OCI-LY1 (cell line): ENCODE measurements around the gene MOB2.

Experiments
- H2AFZ ChIP-seq: fragments of 200-600 bp; sonication (generic), shearing (Covaris generic); 2 replicates; pipeline ENCODE4 v1.6.0; 2014; ENCODE audit warnings: antibody characterized with exemption, mild to moderate bottlenecking, low read length
- H3F3A ChIP-seq: fragments of 200-600 bp; sonication (generic), shearing (Covaris generic); 2 replicates; pipeline ENCODE4 v1.6.0; 2014; ENCODE audit warnings: mild to moderate bottlenecking, antibody characterized with exemption, low read length, moderate library complexity; ENCODE audit not compliant: insufficient read depth
- H3K27ac ChIP-seq: fragments of 200-600 bp; sonication (generic); 2 replicates; pipeline ENCODE4 v1.5.1; 2014; ENCODE audit warnings: low read length, mixed run types, mild to moderate bottlenecking, low read depth; ENCODE audit not compliant: poor library complexity, severe bottlenecking
- H3K27me3 ChIP-seq: fragments of 200-600 bp; sonication (generic); 2 replicates; pipeline ENCODE4 v1.6.0; 2014; ENCODE audit warnings: antibody characterized with exemption, mild to moderate bottlenecking, low read length, moderate library complexity; ENCODE audit not compliant: insufficient read depth
- H3K36me3 ChIP-seq: fragments of 200-600 bp; sonication (generic); 2 replicates; pipeline ENCODE4 v1.6.1; 2014; ENCODE audit warnings: mild to moderate bottlenecking, antibody characterized with exemption, low read length, moderate library complexity, mixed read lengths; ENCODE audit not compliant: insufficient read depth
- H3K4me1 ChIP-seq: fragments of 200-600 bp; sonication (generic); 2 replicates; pipeline ENCODE4 v1.5.1; 2014; ENCODE audit warnings: mild to moderate bottlenecking, low read length, moderate library complexity; ENCODE audit not compliant: insufficient read depth, severe bottlenecking
- H3K4me2 ChIP-seq: fragments of 200-600 bp; sonication (generic), shearing (Covaris generic); 2 replicates; pipeline ENCODE4 v1.6.1; 2014; ENCODE audit warnings: low read length
- H3K4me3 ChIP-seq: fragments of 200-600 bp; sonication (generic); 2 replicates; pipeline ENCODE4 v1.5.1; 2014; ENCODE audit warnings: low read length, low read depth, mild to moderate bottlenecking, mixed read lengths; ENCODE audit not compliant: poor library complexity, severe bottlenecking
- H3K79me2 ChIP-seq: fragments of 200-600 bp; shearing (Covaris generic); 2 replicates; pipeline ENCODE4 v1.6.1; 2016; ENCODE audit warnings: mixed run types, low read length, mixed read lengths; ENCODE audit not compliant: insufficient read depth
- H3K9ac ChIP-seq: fragments of 200-600 bp; sonication (generic), shearing (Covaris generic); 2 replicates; pipeline ENCODE4 v1.6.1; 2014; ENCODE audit warnings: mild to moderate bottlenecking, low read length, mixed read lengths
- H3K9me2 ChIP-seq: fragments of 200-600 bp; sonication (generic), shearing (Covaris generic); 2 replicates; pipeline ENCODE4 v1.6.1; 2014; ENCODE audit warnings: low read depth, mild to moderate bottlenecking, low read length, mixed read lengths
- H3K9me3 ChIP-seq: fragments of 200-600 bp; shearing (Covaris generic); 2 replicates; pipeline ENCODE4 v1.6.1; 2014; ENCODE audit warnings: low read length, mixed read lengths
- H4K20me1 ChIP-seq: fragments of 200-600 bp; sonication (generic), shearing (Covaris generic); 2 replicates; pipeline ENCODE4 v1.6.0; 2016; ENCODE audit warnings: mild to moderate bottlenecking, low read length; ENCODE audit not compliant: insufficient read depth
- CTCF ChIP-seq: fragments of 200-600 bp; sonication (generic), shearing (Covaris generic); IDR thresholded peaks from 2 replicates; pipeline ENCODE4 v1.5.1; 2017; ENCODE audit warnings: mild to moderate bottlenecking, antibody characterized with exemption, low read length, moderate library complexity, mixed read lengths
- EZH2 ChIP-seq: fragments of 200-600 bp; sonication (generic), shearing (Covaris generic); IDR thresholded peaks from 2 replicates; pipeline ENCODE4 v1.8.0; 2017; ENCODE audit warnings: borderline replicate concordance, mixed run types, mild to moderate bottlenecking, antibody characterized with exemption, low read length, moderate library complexity, mixed read lengths

MOB2 gene

GRCh38 chr11:1484061-1484671 lies 2.4 kb downstream of the MOB2 start:
- Histone ChIP-seq H3F3A (no peaks in the 10 kb centered on the region), H3K27ac (no peak overlapping the region), H3K4me3 (no peak overlapping the region), H3K4me2 (no peak overlapping the region), H3K4me1 (no peaks in the 10 kb centered on the region), H3K9me2 (no peaks in the 10 kb centered on the region), H3K9ac (no peak overlapping the region), H3K9me3 (no peaks in the 10 kb centered on the region), H3K27me3 (no peaks in the 10 kb centered on the region), H3K79me2 (no peaks in the 10 kb centered on the region), H2AFZ (no peak overlapping the region), H4K20me1 (no peaks in the 10 kb centered on the region), H3K36me3 (no peaks in the 10 kb centered on the region)
- TF ChIP-seq CTCF (no peak), EZH2 (no peak)

DNA sequence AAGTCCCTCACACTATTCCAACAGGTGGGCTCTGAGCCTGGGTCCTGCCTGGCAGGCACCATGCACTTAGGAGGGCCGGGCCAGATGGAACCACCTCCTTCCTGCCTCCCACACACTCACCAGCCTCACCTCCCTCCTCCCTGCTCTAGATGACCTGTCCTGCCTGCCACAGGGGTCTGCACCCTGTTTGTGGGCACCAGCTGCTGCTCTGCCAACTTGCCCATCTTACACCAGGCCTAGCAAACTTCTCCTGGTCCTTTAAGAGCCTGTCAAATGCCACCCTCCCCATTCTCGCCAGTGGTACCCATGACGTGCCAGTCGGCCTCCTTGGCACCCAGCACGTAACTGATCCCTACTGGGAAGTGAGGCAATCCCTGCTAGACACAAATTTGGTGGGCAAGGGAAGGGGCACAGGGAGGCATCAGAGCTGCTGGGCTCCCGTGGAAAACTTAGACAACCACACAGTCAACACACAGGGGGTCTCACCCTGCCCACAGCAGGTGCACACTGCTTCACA lies 3.1 kb downstream of the MOB2 start:
- Histone ChIP-seq H3K9ac (no peak overlapping the region), H2AFZ (no peak overlapping the region), H3K4me2 (no peak overlapping the region), H3K27me3 (no peaks in the 10 kb centered on the region), H3K79me2 (no peaks in the 10 kb centered on the region), H3K4me3 (no peak overlapping the region), H3K9me2 (no peaks in the 10 kb centered on the region), H3K36me3 (peaks cover 3% of the 10 kb centered on the region; the same call in 1 of the 2 replicates), H4K20me1 (no peaks in the 10 kb centered on the region), H3K27ac (no peak overlapping the region), H3F3A (no peaks in the 10 kb centered on the region), H3K9me3 (no peaks in the 10 kb centered on the region), H3K4me1 (no peaks in the 10 kb centered on the region)
- TF ChIP-seq EZH2 = no peak
- TF ChIP-seq CTCF = no peak

DNA sequence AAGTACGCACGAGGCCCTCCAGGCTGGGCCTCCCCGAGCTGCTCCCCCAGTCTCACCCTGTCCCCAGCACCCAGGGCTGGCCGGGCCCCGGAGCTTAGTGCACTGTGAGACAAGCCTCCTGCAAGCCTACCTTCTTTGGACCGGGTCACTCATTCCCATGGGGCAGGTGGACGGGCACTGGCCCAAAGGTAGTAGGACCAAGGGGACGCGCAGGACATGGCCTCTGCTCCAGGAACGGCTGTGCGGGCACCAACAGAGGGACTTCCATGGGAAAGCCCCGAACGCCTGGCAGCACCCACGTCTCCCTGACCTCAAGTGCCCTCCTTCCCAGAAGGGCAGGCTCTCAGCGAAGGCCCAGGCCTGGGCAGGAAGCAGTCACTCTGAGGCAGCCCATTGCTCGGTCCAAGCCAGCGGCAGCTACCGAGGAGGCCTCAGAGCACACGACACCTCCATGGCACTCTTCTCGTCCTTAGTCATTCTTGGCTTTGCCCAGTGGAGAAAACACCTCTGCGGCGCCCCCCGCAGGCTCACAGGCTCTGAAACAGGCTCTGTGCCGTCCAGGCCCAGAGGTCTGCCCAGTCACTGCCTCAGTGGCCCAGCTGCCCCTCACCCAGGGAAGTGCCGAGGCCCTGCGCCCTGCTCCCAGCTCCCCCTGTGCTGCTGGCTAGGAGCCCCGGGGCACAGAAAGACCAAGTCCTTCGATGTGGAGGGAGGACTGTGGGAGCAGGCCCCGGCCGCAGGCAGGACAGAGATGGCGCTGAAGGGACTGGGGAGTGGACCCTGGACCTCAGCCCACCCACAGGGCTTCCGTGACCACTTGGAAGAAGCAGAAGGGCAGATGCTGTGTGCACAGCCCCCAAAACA lies 3.8 kb downstream of the MOB2 start:
- Histone ChIP-seq H3K9me2 (no peaks in the 10 kb centered on the region), H3K4me1 (no peaks in the 10 kb centered on the region), H2AFZ (no peak overlapping the region), H3K4me2 (no peak overlapping the region), H3K4me3 (no peak overlapping the region), H4K20me1 (no peaks in the 10 kb centered on the region), H3K9me3 (no peaks in the 10 kb centered on the region), H3K36me3 (peaks cover 10% of the 10 kb centered on the region; the same call in 1 of the 2 replicates), H3K79me2 (no peaks in the 10 kb centered on the region), H3K27ac (no peak overlapping the region), H3K27me3 (no peaks in the 10 kb centered on the region), H3F3A (no peaks in the 10 kb centered on the region), H3K9ac (no peak overlapping the region)
- no peak for TF ChIP-seq EZH2
- peak; percentile 23; the same call in 1 of the 2 replicates for TF ChIP-seq CTCF
